Stimulated activated CD4-positive, alpha-beta T cell treated with anti-CD3 and anti-CD28 coated beads, Interleukin-2, amount 100 ng/mL, for 48 hours (primary cell): ENCODE data around the gene PPT2.
A peak's percentile ranks its signal among the peaks of the same experiment; 100 is the strongest.

Source experiments
- DNase-seq, 2 donors: peaks; one replicate each; pipeline ENCODE4 v3.0.0-alpha.2; 2020

PPT2 gene

DNA sequence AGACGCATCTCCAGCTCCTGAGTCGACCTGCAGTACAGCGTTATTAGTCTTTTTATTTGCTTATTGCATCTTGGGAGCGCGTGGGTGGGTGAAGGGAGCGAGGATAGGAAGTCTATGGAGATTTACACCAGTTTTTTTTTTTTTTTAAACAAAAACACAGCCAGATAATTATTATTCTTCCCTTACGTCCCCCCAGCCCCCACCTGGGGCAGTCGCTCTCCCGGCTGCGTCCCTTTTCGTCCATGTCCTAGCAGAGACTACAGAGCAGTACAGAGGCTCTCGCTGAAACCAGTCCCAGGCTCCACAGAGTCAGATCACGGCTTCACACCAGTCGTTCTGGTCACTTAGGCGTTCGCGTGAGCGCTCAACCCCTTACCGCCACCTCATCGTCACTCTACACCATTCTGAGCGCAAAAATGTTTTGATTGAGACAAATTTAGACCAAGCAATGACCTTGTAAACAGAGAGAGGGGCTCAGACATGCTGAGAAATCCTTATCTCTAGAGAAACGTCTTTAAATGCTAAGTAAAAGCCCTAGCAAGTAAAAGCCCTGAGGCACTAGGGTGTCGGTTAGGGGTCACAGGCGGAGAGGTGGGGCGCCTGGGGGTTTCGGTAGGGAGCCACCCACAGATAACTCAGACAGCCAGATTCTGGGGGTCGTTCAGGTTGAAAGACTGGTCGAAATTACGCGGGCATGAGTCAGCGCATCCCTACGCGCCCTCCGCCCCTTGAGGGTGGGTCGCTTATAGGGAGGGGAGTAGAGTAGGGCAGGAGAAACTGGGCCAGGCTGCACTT lies 975 bp upstream of the PPT2 start:
- no peak for DNase-seq

DNA sequence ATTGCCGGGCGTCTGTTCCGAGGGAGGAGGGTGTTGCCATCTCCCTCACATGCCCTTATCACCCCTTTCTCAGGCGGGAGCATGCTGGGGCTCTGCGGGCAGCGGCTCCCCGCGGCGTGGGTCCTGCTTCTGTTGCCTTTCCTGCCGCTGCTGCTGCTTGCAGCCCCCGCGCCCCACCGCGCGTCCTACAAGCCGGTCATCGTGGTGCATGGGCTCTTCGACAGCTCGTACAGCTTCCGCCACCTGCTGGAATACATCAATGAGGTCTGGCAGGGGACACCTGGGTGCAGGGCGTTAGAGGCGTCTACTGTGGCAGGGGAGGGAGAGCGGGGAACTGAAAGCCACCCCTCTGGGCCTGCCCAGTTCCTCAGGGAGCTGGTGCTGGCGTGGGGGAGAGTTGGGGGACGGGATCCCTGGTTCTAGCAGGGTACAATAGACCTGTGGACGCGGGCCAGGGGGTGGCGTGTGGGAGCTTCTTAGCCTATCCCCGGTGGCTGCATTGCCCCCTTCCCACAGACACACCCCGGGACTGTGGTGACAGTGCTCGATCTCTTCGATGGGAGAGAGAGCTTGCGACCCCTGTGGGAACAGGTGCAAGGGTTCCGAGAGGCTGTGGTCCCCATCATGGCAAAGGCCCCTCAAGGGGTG lies 697 bp downstream of the PPT2 start:
- peak; percentile 41 to 42 for DNase-seq

DNA sequence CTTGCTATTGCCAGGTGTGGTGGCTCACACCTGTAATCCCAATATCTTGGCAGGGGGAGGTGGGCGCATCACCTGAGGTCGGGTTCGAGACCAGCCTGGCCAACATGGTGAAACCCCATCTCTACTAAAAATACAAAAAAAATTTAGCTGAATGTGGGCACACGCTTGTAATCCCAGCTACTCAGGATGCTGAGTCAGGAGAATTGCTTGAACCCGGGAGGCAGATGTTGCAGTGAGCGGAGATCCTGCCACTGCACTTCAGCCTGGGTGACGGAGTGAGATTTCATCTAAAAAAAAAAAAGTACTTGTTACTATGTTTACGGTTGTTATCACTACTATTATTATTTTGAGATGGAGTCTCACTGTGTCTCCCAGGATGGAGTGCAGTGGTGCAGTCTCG lies 3.0 kb downstream of the PPT2 start:
- DNase-seq = no peak

DNA sequence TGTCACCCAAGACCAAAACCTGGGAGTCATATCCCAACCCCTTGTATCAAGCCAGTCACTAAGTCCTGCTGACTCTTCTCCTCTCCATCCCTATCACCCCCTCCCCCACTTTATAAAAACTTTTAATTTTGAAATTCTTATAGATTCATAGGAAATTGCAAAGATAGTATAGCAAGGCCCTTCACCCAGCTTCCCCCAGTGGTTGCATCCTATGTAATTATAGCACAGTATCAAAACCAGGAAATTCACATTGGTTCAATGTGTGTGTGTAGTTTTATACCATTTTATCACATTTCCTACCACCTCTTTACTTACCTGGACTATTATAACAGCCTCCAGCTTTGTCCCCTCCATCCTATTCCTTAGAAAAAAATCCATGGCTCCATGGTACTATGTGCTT lies 4.1 kb downstream of the PPT2 start:
- no peak for DNase-seq

DNA sequence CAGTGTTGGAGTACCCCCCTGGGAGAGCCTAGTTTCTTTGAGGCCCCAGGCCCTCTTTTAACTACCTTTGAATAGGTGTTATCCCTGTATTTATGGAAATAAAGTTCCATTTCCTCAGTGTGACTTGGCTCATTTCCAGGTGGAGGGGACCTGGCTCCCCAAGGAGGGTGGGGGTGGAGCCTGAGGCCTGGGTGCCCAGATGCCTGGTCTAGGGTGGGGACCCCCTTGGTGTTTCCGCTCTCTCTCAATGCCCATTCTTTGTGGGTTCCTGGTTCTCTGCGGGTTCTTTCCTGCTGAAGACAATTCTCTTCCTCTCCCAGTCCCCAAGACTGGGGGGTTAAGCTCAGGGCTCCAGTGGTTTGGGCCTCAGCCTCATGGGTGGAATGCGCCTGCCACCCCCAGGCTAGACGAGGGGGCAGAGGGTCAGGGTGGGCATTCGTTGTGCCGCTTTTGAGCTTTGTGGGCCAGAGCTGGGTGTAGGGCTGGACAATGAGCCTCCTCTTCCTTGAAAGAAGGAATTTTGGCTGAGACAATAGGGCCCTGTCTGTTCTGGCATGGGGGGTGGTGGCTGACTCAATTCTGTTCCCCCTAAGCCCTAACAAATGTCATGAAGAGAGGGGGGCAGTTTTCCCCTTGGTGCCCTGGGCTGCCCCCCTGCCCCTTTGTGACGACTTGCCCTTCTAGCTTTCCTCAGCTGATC lies 9.8 kb downstream of the PPT2 start:
- no peak for DNase-seq

DNA sequence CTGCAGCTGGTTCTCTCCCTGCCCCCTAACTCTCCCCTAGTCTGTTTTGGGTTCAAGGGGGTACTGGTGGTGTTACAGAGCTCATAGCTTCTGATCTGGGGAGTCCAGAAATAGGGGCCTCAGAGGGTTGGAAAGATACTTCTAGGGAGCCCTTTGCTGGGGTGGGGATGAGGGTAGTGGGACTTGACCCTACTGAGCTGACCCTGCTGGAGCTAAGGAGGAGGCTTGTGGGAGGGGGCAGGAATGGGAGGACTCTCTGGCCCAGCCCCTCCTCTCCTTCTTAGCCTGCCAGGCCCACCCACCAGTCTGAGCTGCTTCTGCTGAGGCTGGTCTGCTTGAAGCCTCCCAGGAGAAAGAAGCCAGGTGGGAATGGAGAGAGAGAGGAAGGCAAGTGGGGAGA lies 10.4 kb downstream of the PPT2 start, which contains the start of gene EGFL8:
TSS of gene EGFL8 (plus strand) at position 301 of the 400 bp plus-strand sequence. CDS start 1,571 bp downstream, outside the sequence.
- no peak for DNase-seq

DNA sequence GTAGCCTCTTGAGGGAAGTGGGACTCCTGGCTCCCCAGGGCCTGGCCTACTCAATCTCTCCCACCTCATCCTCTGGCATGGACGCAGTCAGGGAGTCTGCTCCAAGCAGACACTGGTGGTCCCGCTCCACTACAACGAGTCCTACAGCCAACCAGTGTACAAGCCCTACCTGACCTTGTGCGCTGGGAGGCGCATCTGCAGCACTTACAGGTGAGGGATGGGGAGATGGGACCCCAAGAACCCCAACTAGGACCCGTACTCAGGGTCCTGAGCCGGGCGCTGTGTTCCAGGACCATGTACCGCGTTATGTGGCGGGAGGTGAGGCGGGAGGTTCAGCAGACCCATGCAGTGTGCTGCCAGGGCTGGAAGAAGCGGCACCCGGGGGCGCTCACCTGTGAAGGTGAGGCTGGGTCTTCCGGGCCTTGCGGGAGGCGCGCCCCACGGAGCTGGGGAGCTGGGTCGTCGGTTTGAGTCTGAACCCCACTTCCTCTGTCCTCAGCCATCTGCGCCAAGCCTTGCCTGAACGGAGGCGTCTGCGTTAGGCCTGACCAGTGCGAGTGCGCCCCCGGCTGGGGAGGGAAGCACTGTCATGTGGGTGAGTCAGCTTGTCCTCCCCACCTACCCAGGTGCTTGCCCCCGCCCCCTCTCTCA lies 12.6 kb downstream of the PPT2 start:
- DNase-seq = no peak

DNA sequence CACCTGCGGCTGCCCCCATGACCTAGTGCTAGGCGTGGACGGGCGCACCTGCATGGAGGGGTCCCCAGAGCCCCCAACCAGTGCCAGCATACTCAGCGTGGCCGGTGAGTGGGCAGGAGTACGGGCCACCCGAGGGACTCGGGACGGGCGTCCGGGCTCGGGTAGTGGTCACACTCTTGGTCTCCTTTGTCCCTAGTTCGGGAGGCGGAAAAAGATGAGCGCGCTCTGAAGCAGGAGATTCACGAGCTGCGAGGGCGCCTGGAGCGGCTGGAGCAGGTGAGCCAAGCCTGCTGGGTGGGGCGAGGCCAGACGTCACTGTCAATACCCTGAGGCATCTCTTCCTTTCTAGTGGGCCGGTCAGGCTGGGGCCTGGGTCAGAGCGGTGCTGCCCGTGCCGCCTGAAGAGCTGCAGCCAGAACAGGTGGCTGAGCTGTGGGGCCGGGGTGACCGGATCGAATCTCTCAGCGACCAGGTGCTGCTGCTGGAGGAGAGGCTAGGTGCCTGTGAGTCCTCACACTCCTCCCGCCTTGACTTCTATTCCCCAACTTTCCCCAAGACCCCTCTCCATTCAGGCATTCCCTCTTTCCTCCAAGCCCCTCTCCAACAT lies 13.3 kb downstream of the PPT2 start:
- DNase-seq = no peak

DNA sequence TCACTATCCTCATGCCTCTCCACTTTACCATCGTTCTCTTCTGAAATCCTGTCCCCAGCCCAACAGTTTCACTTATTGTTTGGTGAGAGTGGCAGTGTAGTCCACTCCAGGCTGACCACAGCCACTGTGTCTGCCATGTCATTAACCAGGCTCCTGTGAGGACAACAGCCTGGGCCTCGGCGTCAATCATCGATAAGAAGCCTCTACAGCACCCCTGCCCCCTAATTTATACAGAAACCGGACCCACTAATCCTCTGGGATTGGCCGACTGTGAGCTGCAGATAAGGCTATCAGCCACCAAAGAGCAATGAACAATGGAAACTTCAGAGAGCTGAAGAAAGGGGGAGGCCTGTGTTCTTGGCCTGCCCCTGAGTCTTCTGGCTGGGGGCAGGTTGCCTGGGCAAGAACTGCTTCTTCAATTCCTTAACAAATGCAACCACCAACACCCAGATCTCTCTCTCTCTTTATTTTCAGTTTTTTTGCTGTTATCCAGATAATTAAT lies 13.9 kb downstream of the PPT2 start:
- DNase-seq = no peak

DNA sequence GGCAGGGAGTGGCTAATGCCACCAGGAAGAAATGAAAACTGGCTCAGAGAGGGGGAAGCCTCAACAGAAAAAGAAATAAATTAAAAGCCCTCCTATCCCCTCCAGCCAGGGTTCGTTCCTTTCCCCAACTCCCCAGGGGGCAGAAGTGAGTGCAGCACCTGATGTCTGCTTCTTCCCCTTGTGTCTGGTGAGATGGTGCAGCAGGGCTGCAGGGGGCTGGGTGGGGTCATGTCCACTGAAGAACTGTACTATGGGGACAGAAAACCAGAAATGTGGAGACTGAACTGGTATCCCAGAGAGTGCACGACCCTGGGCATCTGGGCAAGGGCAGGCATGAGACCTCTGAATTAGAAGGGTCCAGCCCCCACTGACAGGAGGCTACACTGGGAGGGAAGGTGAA lies 14.4 kb downstream of the PPT2 start:
- no peak for DNase-seq

DNA sequence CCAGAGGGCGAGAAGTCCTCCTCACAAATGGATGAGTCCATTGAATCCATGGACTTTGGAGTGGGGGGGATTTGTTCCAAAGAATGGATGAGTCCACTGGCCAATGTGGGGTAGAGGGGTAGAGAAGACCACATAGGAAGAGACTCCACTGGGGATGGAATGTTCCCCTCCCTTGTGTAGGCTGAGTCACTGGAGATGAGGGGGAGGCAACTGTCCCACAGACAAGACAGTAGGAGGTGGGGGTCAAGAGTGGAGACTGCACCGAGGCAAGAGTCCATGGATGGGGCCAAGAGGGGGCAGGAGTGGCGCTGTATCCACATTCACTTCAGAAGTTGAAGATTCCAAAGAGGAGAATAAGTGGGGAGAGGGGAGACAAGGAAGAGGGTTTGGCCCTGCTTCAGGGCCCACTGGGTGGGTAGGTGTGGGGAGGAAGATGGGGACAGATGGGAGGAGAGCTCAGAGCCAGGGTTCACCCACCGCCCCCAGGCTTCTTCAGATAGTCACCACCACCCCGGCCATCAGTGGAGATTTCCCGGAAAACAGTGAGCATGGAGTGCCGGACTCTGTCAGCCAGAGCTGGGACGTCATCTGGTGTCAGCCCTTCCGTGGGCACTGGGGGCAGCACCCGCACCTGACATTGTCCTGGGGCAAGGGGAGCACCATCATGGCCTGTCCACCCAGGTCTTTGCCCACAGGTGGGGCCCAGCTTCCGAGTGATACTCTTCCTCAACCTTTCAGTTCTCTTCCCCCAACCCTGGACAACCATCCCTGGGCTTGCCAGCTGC lies 15.1 kb downstream of the PPT2 start:
- no peak for DNase-seq

DNA sequence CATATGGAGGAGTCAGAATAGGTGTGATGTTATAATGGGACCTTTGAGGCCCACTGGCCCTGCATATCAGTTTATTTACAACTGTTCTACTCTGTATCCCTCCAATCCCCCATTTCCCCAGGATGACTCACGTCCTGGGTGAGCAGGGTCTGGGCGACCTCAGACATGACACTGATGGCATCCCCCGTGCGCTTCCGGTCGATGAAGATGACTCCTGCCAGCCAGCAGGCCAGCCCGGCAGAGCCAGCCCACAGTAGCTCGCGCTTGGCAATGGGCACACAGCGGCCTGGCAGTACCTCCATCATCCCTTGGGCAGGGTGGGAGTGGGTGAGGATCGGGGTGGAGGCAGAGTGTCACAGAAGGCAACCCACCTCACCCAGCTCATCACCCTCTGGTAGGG lies 16.4 kb downstream of the PPT2 start:
- no peak for DNase-seq

DNA sequence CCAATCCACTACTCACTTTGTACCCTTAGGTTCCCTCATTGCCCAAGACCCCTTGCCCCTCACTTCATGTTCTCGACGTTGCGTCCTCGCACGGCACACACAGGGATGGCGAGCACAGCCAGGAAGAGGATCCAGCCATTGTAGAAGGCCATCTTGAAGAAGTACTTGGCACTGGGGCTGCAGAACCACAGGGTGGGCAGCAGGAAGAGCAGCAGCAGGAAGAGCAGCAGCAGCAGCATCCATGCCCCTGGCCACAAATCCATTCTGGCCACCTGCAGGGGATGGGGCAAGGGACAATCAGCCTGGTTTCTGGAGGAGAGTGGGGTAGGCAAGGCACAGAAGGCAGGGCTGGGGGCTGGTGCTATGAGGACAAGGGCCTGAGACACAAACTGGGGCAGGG lies 17.3 kb downstream of the PPT2 start:
- no peak for DNase-seq

DNA sequence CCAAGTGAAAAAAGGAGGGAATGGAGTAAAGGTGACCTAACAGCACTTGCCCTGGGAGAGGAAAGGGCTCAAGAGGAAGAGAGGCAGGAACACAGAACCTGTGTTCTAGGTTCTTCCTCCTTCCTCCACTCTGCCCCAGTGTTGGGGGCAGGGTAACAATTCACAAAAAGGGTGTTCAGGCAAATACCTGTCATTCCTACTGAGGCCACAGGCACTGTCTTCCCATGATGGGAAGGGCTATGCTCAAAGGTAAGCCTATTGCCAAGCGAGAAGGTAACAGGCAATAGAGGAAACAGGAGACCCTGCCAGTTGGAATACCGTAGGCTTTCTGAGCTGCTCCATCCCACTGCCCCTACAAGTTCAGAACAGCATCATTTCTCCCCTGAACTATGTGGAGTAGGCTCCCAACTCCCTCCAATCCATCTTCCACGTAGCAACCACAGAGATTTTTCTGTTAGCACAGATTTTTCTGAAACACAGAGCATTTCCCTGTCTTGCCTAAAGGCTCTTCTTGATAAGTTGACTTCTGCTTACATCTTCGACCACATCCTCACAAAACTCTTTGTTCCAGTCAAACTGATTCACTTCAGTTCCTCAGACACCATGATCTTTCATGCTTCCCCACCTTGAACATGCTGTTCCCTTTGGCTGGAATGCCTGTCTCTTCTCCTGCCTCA lies 19.2 kb downstream of the PPT2 start:
- no peak for DNase-seq

DNA sequence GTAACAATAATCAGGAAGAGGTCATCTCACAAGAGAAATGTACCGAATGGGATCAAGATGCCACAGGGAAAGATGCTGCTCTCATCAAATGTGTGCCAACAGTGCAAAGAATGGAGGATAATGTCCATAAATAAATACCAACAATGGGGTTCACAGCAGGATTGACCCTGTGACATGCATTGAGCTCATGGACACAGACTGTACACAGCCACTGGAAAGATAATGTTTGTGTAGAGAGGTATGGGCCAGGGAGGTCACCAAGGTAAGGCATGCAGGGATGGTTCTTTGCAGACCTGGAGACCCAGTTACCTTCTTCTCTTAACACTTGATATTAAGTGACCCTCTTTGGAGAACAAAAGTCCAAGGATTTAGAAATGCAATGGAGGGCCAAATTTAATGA lies 20.5 kb downstream of the PPT2 start:
- no peak for DNase-seq

DNA sequence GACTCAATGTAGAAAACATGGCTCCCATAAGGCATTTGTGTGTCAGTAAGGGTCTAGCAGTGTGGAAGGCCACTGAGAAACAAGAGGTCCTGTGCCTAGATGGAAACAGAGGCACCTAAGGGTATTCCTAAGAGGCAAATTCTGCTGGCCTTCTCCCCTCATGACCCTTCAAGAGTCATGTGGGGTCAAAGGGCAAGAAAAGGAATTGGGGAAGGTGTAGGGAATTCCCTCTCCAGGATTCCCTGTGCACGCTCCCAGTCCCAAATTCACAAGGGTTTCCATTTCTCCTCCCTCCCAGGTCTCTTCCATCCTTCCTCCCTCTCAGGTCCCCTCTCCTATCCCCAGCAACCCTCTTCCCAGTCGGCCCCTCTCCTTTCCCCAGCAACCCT lies 21.4 kb downstream of the PPT2 start:
- DNase-seq = no peak

DNA sequence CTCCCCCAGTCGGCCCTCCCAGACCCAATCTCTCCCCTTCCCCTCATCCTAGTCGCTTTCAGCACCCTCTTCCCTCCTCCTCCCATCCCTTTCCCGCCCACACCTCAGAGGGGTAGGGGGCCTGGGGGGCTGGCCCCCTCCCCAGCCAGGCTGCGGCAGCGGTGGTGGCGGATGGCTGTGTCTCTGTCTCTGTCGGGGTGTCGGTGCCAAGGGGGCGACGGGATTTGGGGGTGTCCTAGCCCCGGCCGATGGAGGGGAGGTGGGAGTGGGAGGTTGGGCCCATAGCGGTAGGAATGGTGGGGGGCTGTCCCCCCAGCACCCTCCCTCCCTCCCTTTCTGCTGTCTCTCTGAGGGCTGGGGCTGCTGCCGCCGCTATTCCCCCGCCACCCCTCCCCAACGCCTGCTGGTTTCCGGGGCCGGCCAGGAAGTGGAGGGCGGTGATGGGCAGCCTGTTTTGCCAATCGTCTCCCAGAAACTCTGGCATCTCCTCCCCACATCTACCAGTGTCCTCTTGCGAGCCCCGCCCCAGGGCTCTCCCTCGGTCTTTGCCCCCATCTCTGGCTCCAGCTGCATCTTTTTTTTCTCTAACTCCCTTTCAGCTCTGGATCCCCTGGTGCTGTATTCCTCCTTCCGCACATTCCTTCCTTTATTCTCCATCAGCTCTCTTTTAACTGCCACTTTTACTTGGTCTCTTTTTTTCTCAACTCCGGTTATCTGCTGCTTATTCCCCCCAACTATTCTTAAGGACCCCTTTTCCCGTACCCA lies 22.0 kb downstream of the PPT2 start, which contains the start of gene AGPAT1:
TSS of gene AGPAT1 (minus strand) at position 374 of the 765 bp plus-strand sequence. CDS start 4,588 bp downstream, outside the sequence.
- DNase-seq = peak; percentile 96 to 98

DNA sequence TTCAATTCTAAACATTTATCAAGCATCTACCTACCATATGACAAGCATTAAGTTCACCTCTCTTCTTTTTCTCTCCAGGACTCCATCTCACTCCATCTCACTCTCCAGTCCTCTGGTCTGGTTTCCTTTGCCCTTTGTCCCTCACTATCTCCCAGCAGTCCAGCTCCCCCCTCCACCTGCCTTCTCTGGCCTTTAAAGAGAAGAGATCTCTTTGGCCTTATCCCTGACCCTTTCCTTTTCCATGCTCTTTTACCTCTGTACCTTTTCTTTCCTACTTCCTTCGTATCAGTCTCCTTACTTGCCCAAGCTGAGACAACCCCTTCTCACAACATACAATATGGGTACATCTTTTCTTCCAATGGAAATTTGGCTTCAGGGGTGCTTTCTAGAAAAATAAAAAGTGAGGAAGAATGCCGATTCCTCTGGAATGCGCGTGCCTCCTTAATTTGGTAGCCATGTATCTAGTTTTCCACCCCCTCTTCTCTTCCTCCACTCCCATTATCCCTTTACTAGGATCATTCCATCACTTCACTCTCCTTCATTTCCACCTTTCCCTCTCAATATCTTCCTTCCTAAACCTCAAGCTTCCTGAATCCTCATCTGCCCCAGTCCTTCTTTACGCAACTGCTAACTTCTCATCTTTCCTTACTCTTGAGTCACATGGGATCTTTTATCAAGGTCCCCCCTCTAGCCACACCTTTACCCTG lies 22.7 kb downstream of the PPT2 start:
- DNase-seq = no peak

DNA sequence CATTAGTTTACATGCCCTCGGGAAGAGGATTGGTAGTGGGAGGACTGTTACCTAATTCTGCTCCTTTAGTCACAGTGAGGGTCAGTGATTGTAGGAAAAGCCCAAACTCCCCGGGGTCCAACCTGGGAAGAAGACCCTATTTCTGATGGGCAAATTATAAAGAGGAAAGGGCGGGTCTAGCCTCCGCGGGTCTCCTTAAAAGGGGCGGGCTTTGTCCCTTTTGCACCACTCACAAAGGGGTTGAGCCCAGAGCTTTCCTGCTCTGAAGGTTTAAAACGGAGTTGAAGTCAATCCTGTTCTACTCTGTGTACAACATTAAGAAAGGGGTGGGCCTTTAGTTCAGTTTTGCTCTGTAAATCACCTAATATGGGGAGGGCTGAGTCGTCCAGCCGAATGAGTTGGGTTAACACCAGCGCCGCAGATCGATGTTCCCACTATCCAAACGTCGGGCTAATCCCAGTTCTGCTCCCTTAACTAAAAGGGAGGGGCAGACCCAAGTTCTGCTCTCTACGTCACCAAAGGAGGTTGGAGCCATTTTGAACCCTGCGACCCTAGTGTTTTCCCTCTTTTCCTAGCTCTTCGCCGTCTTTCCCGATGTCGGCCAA lies 23.3 kb downstream of the PPT2 start:
- no peak for DNase-seq
